LNCAP (cell line): ENCODE data around the gene GPA33.

Experiments
- TF ChIP-seq, protein P1 (sequence below): fragments of 450-650 bp; IDR thresholded peaks from 2 replicates; pipeline ENCODE4 v1.5.1; 2017; ENCODE audit warnings: mild to moderate bottlenecking

The GPA33 gene

DNA sequence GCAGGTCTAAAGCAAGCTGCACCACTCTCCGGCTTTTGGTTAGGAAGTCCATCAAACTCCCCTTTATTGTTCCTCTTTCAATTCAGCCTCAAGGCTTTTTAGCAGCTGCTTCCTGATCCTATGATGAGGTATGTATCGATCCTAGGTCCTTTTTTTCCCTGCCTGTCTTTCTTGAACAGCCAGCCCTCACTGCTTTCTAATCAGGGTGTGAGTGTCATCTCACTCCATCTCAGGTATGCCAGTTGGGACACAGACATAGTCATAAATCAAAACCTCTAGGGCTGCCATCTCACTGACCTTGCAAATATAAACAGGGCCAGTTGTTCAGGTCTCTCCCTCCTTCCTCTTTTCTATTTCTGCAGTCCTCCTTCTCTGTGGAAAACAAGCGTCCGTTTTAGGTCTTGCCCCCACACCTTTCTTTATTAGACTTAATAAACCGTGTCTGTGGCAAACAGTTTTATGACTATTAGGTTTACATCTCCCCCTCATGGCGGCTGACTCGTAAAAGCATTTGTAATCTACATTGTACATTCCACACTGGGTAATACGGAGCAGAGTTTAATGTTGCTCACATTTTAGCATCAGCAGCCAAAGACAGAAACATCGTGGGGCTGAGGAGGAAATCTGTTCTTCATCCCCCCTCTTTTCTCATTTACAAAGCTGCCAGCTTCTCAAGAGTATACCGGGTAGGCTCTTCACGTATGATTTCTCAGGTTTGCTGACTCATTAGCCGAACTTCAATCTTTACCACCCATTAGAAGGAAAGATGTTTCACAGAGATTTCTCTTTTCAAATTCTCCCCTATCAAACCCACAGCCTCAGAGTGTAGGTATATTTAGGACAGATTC lies 15.3 kb upstream of the GPA33 start:
- TF ChIP-seq, protein P1, sequence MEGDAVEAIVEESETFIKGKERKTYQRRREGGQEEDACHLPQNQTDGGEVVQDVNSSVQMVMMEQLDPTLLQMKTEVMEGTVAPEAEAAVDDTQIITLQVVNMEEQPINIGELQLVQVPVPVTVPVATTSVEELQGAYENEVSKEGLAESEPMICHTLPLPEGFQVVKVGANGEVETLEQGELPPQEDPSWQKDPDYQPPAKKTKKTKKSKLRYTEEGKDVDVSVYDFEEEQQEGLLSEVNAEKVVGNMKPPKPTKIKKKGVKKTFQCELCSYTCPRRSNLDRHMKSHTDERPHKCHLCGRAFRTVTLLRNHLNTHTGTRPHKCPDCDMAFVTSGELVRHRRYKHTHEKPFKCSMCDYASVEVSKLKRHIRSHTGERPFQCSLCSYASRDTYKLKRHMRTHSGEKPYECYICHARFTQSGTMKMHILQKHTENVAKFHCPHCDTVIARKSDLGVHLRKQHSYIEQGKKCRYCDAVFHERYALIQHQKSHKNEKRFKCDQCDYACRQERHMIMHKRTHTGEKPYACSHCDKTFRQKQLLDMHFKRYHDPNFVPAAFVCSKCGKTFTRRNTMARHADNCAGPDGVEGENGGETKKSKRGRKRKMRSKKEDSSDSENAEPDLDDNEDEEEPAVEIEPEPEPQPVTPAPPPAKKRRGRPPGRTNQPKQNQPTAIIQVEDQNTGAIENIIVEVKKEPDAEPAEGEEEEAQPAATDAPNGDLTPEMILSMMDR: no peak

DNA sequence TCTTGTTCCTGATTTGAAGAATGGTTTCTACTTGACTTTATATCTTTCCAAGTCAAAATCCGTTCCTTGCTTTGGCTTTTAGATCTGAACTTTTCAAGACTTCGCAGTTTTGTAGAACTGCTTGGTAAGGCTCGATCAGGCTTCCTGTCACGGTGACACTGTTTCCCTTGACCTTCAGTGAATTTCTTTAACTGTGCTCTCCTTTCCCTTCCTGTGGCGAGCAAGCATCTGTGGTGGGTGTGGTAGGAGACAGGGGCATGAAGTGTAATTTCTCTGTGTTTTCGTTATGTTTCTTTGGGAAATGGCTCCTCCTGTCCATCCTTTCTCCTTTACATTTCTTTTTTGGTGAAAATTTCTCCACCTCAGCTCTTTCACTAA lies 14.1 kb upstream of the GPA33 start:
- TF ChIP-seq, protein P1: no peak

DNA sequence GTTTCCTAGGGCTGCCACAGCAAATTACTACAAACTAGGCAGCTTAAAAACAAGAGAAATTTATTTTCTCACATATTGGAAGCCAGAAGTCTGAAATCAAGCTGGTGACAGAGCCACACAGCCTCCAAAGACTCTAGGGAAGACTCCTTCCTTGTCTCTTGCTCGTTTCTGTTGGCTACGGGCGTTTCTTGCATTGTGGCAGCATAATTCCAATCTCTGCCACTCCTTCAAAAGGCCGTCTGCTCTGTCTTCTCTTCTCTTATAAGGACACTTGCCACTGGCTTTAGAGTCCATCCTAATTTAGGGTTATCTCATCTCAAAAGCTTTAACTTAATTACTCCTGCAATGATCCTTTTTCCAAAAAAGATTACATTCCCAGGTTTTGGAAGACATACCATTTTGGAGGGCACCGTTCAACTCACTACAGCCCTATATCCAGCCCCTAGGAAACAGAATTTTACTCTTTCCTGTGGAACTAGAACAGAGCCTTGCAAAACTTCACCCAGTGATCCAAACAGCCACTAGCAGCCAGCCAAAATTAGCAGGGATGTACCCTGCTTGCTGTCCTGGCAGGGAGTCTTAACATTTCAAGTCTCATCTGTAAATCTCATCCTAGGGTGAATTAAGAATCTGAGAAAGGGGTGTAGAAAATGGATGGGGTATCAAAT lies 12.9 kb upstream of the GPA33 start:
- TF ChIP-seq, protein P1: no peak

DNA sequence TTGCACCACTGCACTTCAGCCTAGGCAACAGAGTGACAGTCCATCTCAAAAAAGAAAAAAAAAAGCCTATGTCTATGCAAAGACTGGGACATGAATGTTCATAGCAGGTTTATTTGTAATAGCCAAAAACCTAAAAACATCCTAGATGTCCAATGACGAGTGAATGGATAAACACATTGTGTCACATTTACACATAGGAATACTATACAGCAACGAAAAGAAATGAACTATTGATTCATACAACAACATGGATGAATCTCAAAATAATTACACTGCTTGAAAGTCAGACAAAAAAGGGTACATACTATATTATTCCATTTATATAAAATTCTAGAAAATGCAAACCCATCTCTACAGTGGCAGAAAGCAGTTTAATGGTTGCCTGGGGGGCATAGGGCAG lies 11.6 kb upstream of the GPA33 start:
- TF ChIP-seq, protein P1: no peak

DNA sequence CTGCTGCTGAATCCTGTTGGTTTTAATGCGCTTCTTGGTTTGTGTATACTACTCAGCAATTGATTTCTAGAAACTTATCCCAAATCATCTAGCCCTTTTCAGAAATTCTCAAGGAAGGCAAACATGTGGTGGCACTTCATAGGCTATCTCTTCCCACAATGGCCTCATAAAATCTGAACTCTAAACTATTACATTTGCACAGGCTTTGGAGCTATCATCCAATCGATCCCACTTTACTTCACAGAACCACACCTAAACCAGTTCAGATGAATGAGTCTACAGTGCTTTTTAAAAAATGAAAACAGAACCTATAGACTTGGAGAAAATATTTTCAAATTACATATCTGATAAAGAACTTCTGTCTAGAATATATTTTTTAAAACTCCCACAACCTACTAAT lies 10.6 kb upstream of the GPA33 start:
- TF ChIP-seq, protein P1: no peak

DNA sequence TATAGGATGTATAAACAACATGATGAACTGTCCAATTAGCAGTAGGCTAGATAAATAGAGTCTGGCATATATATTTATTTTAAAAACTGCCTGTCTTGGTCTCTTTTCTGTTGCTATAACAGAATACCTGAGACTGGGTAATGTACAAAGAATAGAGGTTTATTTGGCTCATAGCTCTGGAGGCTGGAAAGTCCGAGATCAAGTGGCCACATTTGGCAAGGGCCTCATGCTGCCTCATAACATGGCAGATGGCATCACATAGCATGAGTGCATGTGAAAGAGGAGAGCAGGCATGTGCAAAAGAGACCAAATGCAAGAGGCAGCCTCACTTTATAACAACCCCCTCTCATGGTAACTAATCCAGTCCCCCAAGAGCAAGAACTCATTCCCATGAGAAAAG lies 9.7 kb upstream of the GPA33 start:
- TF ChIP-seq, protein P1: no peak

DNA sequence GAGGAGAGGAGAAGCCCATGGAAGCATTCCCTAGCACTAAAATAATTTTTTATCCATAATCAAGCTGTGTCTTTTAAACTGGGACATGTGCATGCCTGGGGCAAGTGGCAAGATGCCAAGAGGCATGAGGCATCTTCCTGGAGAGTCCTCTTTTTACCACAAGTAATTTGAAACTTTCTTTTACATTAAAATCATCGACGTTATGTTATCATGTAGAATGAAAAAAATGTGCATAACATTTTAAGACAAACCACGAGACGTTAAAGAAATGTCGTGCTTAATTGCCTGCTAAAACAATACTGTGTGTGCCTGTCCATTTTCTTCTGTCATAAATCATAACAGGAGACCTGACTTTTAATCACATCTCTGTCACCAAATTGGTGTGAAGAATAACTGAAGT lies 5.2 kb upstream of the GPA33 start:
- TF ChIP-seq, protein P1: no peak
